NCI-H1436 treated with DMSO at 0.1 percent for 48 hours (cell line): Measurements from ENCODE around the gene PYGB.

Experiments
- DNase-seq: peaks from one replicate; lab custom pipeline; 2025; lab: John Stamatoyannopoulos, UW

PYGB gene

DNA sequence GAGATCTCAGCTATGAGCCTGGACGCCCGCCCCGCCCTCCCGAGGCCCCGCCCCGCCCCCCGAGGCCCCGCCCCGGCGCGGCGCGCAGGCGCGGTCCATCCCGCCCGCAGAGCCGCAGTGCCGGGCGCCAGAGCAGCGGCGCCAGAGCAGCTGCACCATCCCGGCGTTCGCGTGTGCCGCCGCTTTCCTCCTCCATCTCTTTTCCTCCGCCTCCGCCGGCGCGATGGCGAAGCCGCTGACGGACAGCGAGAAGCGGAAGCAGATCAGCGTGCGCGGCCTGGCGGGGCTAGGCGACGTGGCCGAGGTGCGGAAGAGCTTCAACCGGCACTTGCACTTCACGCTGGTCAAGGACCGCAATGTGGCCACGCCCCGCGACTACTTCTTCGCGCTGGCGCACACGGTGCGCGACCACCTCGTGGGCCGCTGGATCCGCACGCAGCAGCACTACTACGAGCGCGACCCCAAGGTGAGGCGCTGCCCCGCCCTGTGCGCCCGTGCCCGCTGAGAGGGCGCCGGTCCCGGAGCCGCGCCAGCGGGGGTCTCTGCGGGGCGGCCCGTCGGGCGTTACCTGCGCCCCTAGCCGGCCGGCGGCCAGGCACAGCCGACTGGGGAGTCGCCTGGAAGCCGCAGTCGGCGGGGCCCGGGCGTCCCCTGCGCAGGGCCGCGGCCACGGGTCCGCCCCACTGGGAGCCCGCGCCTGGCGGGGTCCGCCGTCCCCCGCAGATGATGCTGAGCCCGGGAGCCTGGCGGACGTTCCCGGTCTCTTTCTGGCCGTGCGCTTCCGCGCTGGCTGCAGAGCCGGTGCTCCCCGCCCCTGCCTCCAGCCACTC, at the start of gene PYGB:
PYGB (plus strand) TSS at position 130 of the 830 bp plus-strand sequence; CDS start at position 224, 94 bp downstream.
- DNase-seq = no peak

DNA sequence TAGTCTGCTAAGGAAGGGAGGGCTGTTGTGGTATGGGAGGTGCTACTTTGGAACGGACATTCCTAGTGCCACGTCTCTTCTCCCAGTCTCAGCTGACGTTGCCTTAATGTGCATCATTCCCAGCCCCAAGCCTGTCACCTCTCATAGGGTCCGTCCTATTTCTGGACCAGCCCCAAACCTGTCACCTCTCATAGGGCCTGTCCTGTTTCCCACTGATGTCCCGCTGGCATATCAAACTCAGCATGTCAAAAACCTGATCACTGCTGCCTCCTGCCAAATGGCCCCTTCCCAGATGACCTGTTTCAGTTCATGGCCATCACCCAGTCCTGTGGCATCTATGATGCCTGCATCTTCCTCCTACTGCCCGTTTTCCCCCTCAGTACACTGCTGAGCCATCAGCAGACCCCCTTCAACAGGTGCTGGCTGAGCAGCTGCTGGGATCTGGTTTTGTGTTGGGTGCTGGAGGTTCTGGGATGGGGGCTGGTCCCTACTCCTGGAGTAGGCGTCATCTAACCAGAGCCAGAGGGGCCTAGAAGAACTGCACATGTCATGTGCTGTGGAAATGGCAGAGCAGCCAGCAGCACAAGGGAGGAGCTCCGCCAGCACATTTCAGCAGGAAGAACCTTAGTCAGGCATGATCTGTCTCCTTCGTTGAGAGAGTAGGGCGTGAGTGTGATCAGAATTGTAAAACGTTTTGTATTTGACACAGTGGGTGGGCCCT, 49.1 kb upstream of the PYGB start:
- no peak for DNase-seq

DNA sequence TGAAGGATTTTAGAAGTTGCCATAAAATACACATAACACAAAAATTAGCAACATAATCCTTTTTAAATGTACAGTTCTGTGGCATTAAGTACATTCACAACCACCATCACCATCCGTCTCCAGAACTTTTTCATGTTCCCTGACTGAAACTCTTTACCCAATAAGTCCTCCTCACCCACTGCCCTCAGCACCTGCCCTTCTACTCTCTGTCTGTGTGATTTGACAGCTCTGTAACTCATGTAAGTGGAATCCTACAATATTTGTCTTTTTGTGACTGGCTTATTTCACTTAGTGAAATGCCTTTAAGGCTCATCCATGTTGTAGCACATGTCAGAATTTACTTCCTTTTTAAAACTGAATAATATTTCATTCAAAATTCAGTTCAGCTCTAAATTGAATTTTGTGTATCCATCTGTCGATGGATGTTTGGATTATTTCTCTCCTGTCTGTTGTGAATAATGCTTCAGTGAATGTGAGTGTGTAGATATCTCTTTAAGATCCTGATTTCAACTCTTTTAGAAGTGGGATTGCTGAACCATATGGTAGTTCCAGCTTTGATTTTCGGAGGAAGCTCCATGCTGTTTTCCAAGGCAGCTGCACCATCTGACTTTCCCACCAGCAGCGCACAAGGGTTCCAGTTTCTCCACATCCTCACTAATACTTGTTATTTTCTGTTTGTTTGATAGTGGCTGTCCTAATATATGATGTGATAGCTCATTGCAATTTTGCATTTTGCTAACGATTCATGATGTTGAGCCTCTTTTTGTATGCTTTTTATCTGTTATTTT, 48.2 kb upstream of the PYGB start:
- no peak for DNase-seq

DNA sequence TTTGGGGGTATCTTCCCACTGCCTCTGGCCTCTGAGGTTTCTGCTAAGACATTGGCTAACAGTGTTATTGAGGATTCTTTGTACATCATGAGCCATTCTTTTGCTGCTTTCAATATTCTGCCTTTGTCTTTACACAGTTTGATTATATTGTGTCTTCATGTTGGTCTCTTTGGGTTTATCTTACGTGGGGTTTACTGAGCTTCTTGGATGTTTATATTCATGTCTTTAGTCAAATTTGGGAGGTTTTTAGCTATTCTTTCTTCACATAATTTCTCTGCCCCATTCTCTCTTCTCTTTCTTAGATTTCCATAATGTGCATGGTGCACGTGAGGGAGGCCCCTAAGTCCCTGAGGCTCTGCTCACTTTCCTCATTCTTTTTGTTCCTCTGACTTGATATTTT, 44.8 kb upstream of the PYGB start:
- DNase-seq = no peak

DNA sequence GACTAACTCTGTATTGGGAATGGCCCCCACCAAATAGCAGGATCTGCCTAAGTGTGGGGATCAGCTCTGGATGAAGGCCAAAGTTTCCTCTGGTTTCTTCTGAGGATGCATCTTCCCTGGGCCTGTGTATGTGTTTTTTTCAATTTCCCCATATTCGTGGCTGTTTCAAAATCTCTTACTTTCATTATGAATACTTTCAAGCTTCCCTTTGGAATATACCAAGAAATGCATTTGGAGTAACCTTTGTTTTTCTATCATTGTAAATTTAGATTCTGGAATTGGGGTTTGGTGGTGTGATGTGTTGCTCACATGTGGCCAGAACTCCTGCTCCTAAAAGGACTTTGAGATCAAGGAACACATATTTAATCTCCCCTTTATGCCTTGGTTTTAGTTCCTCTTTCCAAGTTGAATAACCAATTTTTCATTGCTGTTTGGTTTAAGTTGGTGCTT, 44.0 kb upstream of the PYGB start:
- no peak for DNase-seq

DNA sequence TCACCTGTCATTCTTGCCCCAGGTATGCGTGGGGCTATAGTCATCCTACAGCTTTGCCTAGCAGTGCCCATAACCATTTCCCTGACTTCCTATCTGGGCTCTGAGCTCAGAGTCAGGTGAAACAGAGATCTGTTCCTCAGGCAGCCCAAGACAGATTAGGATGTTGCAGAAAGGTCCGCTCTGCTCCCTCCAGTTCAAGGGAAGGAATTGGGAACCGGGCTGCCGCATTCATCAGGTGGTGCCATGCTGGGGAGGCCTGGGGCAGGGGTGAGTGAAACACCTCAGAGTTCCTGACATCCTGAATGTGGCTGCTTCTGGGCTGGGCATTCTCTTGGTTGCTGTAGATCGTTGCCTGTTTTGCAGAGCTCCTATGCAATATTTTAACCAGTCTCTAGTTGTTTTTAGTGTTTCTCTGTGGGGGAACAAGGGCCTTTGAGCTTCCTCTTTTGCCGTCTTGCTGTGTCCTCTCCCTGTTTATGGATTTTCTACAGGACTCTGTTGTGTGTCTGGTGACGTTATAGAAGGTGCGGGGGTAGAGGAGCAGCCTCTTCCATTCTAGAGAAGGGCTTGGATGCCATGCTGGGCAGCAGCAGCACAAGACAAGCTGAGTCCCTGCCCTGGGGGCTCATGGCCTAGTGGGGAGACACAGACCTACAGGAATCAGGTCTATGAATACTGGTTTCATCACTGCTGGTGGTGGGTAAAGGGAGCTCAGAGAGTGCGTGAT, 43.2 kb upstream of the PYGB start:
- DNase-seq = no peak

DNA sequence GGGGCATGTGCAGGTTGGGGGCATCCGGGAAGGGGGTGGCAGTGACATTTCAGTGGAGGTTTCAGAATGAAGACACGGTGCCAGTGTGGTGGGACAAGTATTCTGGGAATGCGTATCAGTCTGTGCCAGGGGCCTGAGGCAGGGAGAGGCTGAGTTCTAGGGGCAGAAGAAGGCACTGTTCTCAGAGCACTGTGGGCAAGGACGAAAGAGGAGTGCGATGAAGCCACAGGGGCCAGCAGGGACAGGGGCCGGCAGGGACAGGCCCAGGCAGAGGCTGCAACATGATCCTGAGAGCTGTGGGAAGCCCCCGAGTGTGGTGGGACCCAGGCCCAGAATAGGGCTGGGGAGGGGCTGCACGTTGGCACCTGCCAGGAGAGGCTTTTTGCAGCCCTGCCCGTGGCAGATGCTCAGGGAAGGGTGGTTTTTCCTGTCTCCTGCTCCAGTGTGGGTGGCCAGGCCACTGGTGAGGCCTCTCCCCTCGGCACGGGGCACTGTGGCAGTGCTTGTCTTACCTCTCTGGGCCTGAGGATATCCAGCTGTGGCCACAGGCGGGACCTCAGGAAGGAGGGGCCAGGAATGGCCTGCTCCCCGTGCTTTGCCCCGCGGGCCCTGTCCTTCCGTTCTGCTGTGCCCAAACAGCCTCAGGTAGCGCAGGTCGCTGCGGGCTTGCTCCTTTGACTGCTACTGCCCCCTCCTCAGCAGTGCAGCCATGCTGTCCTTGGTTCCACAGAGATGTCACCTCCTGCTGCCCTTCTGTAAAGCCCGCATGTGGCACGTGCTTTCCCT, 42.4 kb upstream of the PYGB start:
- DNase-seq = no peak

DNA sequence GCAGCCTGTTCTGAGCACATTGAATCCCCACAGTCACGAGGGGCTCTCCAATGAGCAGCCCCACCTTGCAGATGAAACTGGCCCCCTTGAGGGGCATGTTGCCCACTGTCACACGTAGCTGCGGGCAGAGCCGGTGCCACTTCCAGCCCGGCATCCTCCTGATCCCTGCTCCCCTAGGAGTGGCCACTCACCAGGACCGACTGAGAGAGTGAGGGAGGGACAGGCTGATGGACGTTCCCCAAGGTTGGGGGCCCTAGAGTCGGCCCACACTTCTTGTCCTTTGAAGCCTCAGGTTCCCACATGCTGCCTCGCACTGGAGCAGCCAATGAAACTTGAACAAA, 41.9 kb upstream of the PYGB start:
- no peak for DNase-seq

DNA sequence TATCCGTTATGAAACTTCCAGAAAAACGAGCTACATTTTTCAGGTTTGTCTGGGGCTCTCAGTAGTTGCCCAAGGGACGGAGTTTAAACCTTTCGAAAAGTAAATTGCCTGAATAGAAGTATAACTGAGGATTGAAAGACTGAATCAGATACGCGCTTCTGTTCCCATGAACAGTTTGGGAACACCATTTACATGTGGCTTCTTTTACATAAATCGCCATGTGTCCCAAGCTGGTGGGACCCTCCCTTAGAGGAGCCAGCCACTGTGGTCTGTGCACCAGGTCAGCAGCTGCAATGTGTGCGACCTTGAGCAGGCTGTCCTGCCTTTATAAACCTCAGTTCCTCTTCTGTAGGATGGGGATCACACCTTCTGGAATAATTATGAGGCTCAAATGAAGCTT, 41.3 kb upstream of the PYGB start:
- DNase-seq = no peak

DNA sequence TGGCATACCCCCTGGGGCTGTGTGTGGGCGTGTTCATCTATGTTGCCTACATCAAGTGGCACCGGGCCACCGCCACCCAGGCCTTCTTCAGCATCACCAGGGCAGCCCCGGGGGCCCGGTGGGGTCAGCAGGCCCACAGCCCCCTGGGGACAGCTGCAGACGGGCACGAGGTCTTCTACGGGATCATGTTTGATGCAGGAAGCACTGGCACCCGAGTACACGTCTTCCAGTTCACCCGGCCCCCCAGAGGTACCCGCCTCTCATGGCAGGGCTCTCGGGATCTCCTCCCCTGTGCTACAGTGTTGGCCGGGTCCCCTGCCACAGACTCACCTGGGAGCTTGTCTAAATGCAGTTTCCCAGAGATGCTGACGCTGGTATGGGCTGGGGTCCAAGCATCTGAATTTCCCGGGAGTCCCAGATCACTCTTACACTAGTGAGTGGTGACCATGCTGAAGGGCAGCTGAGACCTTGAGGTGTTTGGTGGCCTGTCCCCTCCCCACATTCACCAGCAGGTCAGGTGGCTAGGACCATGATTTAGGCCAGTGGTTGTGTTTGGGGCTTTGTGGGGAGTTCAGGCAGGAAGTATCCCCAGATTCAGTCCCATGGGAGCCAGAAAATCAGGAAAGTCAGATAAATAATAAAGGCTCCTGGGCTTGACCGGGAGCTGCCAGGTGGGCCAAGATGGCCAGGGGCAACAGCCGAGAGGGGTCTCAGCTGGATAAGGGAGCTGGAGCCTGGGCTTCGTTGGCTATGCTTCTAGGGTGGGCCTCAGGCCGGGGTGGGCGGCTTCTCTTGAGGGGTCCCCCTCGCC, 40.5 kb upstream of the PYGB start:
- no peak for DNase-seq

DNA sequence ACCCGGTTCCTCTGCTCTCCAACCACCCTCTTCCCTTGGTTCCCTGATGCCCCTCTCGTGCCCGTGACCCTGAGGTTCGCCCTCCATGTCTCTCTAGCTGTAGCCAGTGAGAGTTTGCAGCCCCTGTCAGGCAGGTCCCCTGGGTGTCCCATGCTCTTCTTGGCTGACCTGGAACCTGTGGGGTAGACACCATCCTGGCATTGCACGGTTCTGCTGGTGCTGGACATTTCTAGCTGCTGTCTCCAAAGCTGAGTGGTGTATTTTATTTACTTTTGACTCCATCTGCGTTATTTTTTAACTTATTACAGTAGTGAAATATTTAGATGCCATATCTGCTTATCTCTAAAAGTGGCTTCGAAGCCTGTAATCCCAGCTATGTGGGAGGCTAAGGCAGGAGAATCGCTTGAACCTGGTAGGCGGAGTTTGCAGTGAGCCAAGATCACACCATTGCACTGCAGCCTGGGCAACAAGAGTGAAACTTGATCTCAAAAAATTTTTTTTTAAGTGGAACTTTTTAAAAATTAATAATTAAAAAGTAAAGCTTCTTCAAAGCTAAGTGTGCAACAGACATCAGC, 39.8 kb upstream of the PYGB start:
- DNase-seq = no peak

DNA sequence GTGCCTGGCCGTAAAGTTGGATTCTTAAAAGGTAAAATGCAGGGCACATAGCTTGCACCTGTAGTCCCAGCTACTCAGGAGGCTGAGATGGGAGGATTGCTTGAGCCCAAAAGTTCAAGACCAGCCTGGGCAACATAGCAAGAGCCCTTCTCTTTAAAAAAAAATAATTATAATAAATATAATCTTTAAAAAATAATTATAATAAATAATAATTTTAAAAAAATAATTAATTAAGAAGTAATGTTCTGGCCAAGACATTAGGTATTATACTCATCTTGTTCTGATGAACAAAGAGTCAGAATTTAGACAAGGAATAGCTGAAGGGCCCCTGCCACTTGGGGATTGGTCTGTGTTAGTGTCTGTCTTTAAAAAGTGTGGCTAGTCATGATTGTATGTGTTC, 38.5 kb upstream of the PYGB start:
- DNase-seq = no peak

DNA sequence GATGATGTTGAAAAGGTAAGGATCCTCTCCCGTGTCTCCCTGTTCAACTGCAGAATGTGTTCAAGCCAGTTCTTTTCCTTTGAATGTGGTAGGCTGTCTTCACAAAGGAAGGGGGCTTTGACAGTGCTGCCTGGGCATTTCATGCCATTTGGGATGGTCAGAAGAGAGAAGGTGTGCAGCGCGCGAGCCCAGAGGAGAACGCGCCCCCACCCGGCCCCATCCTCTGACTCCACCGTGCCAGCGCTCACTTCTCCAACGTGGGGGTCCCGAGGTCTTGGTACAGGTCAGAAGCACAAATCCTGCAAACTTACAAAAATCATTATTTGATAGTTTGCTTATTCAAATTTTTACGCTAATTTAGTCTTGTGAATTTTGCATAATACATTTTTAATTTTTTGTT, 38.0 kb upstream of the PYGB start:
- DNase-seq = no peak

DNA sequence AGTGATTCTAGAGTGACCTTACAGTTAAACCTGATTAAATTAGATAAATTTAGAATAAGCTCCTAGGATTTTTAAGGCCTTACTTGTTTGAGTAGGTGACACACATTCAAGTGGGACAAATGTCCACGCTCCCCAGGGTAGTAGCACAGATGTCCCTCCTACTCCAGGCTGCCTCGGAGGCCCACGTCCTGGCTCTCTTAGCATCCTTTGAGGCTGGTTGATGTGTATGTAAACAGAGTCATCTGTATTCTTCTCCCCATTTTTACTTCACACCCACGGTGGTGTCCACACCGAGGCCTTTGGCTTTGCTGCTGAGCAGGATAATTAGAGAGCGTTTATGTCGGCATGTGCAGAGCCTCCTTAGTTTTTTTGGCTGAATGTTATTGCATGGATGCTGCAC, 36.6 kb upstream of the PYGB start:
- DNase-seq = no peak

DNA sequence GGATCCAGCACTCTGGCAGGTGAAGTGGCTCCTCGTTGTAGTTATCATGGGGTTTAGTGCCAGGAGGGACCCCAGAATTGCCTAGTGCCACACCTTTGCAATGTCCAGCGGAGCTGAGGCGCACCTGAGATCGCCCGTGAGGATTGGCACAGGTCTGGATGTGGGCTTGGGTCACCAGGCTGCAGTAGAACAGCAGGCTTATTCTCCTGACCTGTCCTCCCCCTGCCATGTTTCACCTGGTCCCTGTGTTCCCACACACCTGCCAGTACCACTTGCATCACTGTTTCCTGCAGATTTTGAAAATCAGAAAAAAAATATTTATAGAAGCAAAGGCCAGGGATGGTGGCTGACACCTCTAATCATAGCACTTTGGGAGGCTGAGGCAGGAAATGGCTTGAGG, 35.6 kb upstream of the PYGB start:
- no peak for DNase-seq

DNA sequence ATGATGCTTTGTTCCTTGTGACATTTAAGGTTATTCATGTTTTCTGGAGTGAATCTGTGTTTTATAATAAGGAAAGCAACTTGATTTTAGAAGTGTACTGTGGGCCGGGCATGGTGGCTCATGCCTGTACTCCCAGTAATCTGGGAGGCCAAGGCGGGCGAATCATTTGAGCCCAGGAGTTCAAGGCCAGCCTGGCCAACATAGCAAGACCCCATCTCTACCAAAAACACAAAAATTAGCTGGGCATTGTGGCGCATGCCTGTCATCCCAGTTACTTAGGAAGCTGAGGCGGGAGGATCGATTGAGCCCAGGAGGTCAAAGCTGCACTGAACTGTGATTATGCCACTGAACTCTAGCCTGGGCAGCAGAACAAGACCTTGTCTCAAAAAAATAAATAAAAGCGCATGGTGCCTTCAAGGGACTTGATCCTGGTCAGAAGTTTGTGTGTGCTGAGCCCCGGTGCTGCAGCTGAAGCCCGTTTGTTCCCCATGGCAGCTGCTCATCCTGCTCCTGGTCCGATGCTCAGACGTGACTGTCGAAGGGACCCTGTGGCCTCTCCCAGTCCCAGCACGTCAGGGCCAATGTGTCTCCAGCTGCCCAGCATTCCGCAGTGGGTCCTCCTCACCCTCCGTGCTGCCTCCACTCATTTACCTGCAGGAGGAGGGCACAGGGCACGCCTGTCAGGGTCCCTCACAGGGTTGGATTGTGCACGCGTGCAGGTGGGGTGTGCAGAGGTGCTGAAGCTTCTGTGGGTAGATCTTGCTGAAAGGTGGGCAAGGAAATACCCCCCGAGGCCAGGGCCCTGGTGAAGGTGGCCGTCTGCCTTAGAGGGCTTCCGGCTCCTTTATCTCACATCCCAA, 34.1 kb upstream of the PYGB start:
- no peak for DNase-seq

DNA sequence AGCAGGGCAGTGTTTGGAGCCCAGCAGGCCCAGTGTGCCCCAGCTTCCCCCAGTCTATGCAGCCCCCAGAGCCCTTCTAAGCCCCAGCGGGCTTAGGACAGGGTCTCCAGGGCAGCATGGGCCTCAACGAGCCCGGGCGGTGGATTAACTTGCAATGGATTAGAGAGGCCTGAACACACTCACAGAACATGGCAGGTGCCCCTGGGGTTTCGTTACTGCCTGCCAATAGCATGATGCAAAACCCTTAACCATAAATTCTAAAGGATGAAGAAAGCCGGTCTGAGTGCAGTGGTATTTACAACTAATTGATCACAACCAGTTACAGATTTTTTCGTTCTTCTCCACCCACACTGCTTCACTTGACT, 33.5 kb upstream of the PYGB start:
- no peak for DNase-seq

DNA sequence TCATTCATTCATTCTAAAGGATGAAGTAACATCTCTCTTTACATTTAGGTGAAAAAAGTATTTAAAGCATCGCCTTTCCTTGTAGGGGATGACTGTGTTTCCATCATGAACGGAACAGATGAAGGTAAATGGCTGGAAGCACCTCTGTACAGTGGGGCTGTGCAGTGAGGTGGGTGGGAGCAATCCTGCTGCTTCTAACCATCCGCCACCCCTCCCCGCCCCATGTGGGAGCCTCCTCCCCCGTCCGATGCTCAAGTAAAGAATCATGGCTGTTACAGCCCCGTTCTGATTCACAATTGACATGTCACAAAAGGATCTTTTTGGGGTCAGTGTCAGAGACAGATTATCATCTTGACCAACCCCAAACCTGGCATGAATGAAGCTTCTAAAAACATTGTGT, 33.1 kb upstream of the PYGB start:
- no peak for DNase-seq

DNA sequence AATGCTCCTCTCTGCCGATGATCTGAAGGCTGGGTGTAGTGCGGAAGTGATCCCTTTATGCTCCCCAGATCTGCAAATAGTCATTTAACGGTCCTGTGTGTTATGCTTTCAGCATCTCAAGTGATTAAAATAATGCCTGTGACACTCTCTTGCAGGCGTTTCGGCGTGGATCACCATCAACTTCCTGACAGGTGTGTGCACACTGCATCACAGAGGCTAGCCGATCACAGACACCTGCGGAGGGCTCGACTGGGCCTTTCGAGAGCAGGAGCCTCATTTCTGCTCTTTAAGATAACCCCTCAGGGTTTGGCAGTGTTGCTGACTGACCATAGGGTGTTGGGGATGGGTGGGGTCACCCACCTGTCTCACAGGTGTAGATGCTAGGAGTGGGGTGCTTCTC, 32.4 kb upstream of the PYGB start:
- no peak for DNase-seq
